ENCODE results near the gene LGALS3BP. TPM values are rescaled to one million over a fixed set of nuclear protein-coding genes. Genes with fewer than 3 reads are reported as not detected.

LGALS3BP gene
- total and polyA plus RNA-seq, 2 of the 13 experiments (the other 11 are each of a cell fraction or from before 2014, with no cell fraction given) = 137 to 332 TPM

GRCh38 chr17:78996781-78997201 is 17.1 kb upstream of the LGALS3BP start:
- H3K4me1 ChIP-seq (ENCODE audit: insufficient read depth, low read length) = no peaks in the 10 kb centered on the region
- H3K4me3 ChIP-seq (replicated peaks in 1 of 3; ENCODE audit: insufficient read depth in 1 of 3, low read depth in 2 of 3, low read length in 3 of 3) = no peak overlapping the region
- no peaks in the 10 kb centered on the region; the same call in 1 of the 2 replicates for H4K20me1 ChIP-seq (ENCODE audit: insufficient read depth, low read length)
- peaks cover 11% of the 10 kb centered on the region for H3K79me2 ChIP-seq (ENCODE audit: insufficient read depth, low read length)
- no TSS peak for BruUV-seq (replicated peaks)
- DNase-seq (ENCODE audit: low spot score) = no peak
- H3K9ac ChIP-seq (ENCODE audit: insufficient read depth, low read depth, low read length) = no peak overlapping the region
- ATAC-seq = no peak
- no peak overlapping the region for H3K27ac ChIP-seq (ENCODE audit: extremely low read length, insufficient read depth, low read length)
- POLR2A ChIA-PET = interaction anchor here (1.2 to 1.6 kb wide), 3 partner anchors 13 to 30 kb away, joined by 4 to 7 read pairs (median 5); partner anchors contain the start of genes CANT1 and LGALS3BP
- intact Hi-C loops (cut with micrococcal nuclease; ENCODE audit: unreplicated experiment) = no loop called here
- no peak overlapping the region for H2AFZ ChIP-seq (ENCODE audit: low read length)
- 96% methylated on average over 16 of the region's 16 CpGs for WGBS (ENCODE audit: low lambda C conversion rate)
- peaks cover 34 to 71% of the 10 kb centered on the region in 2 experiments for H3K36me3 ChIP-seq (replicated peaks in 1 of 2; ENCODE audit: control insufficient read depth in 1 of 2, insufficient read depth in 2 of 2, low read length in 2 of 2)
- FAIRE-seq = no peak
- CTCF ChIA-PET (ENCODE audit: low intra/inter-chr PET ratio, low total read pairs) = no interaction called here
- no peaks in the 10 kb centered on the region for H3K9me3 ChIP-seq (ENCODE audit: low read length)
- in situ Hi-C loops (cut with HindIII; ENCODE audit: extremely low pct_ligation_motif_present, low pct_unique_long_range_greater_than_20kb) = no loop called here
- H3K4me2 ChIP-seq (ENCODE audit: low read depth, low read length) = no peak overlapping the region
- H3K27me3 ChIP-seq (ENCODE audit: control insufficient read depth in 1 of 2, insufficient read depth in 2 of 2, low read length in 2 of 2) = no peaks in the 10 kb centered on the region
- TF ChIP-seq, protein P1, sequence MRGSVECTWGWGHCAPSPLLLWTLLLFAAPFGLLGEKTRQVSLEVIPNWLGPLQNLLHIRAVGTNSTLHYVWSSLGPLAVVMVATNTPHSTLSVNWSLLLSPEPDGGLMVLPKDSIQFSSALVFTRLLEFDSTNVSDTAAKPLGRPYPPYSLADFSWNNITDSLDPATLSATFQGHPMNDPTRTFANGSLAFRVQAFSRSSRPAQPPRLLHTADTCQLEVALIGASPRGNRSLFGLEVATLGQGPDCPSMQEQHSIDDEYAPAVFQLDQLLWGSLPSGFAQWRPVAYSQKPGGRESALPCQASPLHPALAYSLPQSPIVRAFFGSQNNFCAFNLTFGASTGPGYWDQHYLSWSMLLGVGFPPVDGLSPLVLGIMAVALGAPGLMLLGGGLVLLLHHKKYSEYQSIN (CRISPR knock-in tag; IDR thresholded peaks at IDR 0.05; ENCODE audit: borderline replicate concordance) = no peak
- TF ChIP-seq ZSCAN25 (CRISPR knock-in tag; IDR thresholded peaks at IDR 0.05) = no peak
- no peak for TF ChIP-seq ZNF75D (CRISPR knock-in tag; IDR thresholded peaks at IDR 0.05; ENCODE audit: borderline replicate concordance)
- TF ChIP-seq ZNF737 (CRISPR knock-in tag; IDR thresholded peaks at IDR 0.05; ENCODE audit: borderline replicate concordance) = no peak
- TF ChIP-seq ZNF546 (CRISPR knock-in tag; conservative IDR thresholded peaks at IDR 0.05) = no peak
- no peak for TF ChIP-seq SNAPC2 (CRISPR knock-in tag; IDR thresholded peaks at IDR 0.05)
- no peak for TF ChIP-seq ZBTB7B (CRISPR knock-in tag; IDR thresholded peaks at IDR 0.05)
- no peak for TF ChIP-seq KAT8 (CRISPR knock-in tag; IDR thresholded peaks at IDR 0.05)
- TF ChIP-seq HIVEP1 (CRISPR knock-in tag; IDR thresholded peaks at IDR 0.05) = no peak
- no peak for TF ChIP-seq KLF13 (CRISPR knock-in tag; IDR thresholded peaks at IDR 0.05)
- no peak for TF ChIP-seq ZNF782 (CRISPR knock-in tag; IDR thresholded peaks at IDR 0.05; ENCODE audit: borderline replicate concordance)
- no peak for TF ChIP-seq ZNF619 (CRISPR knock-in tag; IDR thresholded peaks at IDR 0.05)
- TF ChIP-seq ZNF570 (CRISPR knock-in tag; IDR thresholded peaks at IDR 0.05; ENCODE audit: borderline replicate concordance) = no peak
- TF ChIP-seq, protein P2, sequence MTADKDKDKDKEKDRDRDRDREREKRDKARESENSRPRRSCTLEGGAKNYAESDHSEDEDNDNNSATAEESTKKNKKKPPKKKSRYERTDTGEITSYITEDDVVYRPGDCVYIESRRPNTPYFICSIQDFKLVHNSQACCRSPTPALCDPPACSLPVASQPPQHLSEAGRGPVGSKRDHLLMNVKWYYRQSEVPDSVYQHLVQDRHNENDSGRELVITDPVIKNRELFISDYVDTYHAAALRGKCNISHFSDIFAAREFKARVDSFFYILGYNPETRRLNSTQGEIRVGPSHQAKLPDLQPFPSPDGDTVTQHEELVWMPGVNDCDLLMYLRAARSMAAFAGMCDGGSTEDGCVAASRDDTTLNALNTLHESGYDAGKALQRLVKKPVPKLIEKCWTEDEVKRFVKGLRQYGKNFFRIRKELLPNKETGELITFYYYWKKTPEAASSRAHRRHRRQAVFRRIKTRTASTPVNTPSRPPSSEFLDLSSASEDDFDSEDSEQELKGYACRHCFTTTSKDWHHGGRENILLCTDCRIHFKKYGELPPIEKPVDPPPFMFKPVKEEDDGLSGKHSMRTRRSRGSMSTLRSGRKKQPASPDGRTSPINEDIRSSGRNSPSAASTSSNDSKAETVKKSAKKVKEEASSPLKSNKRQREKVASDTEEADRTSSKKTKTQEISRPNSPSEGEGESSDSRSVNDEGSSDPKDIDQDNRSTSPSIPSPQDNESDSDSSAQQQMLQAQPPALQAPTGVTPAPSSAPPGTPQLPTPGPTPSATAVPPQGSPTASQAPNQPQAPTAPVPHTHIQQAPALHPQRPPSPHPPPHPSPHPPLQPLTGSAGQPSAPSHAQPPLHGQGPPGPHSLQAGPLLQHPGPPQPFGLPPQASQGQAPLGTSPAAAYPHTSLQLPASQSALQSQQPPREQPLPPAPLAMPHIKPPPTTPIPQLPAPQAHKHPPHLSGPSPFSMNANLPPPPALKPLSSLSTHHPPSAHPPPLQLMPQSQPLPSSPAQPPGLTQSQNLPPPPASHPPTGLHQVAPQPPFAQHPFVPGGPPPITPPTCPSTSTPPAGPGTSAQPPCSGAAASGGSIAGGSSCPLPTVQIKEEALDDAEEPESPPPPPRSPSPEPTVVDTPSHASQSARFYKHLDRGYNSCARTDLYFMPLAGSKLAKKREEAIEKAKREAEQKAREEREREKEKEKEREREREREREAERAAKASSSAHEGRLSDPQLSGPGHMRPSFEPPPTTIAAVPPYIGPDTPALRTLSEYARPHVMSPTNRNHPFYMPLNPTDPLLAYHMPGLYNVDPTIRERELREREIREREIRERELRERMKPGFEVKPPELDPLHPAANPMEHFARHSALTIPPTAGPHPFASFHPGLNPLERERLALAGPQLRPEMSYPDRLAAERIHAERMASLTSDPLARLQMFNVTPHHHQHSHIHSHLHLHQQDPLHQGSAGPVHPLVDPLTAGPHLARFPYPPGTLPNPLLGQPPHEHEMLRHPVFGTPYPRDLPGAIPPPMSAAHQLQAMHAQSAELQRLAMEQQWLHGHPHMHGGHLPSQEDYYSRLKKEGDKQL (CRISPR knock-in tag; IDR thresholded peaks at IDR 0.05; ENCODE audit: low read depth) = no peak
- no peak for TF ChIP-seq ZNF281 (CRISPR knock-in tag; IDR thresholded peaks at IDR 0.05; ENCODE audit: borderline replicate concordance)
- no peak for TF ChIP-seq DMAP1 (CRISPR knock-in tag; IDR thresholded peaks at IDR 0.05)
- TF ChIP-seq ZNF337 (CRISPR knock-in tag; IDR thresholded peaks at IDR 0.05; ENCODE audit: borderline replicate concordance, low read depth) = no peak

Measured in HepG2 (cell line).